ENCODE measurements around the gene SUN2.

Gene SUN2

GRCh38 chr22:38694940-38695339 lies 60.9 kb downstream of the SUN2 start:
- DNase-seq: no peak

- no peak for DNase-seq
Observed at GRCh38 chr22:38694049-38694448, 61.7 kb downstream of the SUN2 start.

- no peak for DNase-seq
Observed at GRCh38 chr22:38689651-38690050, 66.1 kb downstream of the SUN2 start.

GRCh38 chr22:38685761-38686160 lies 70.0 kb downstream of the SUN2 start:
- no peak for DNase-seq

- DNase-seq: no peak
Observed at GRCh38 chr22:38684895-38685294, 70.9 kb downstream of the SUN2 start.

All from CD4-positive, alpha-beta T cell treated with Interleukin-4 for 1 hour (primary cell).